Right atrium auricular region (tissue), 2 donors: Measurements from ENCODE around the gene SNRPN. TPM values are rescaled to one million over a fixed set of nuclear protein-coding genes. Genes with fewer than 3 reads are reported as not detected.
"Not testable (repeated sequence)": the region's sequence is repeated elsewhere in the genome, so short reads cannot be mapped to it uniquely, and the experiment has no call there.

Experiments
- DNase-seq: peaks from one replicate; pipeline ENCODE4 v3.0.0-alpha.2; 2019; ENCODE audit warnings: low spot score
- H3K27ac ChIP-seq, 2 donors: fragments of 200-600 bp; sonication (generic); 1 replicate in 1 of 2; 2 replicates in 1 of 2; pipeline ENCODE4 v1.5.1; 2016 to 2019
- H3K27me3 ChIP-seq, 2 donors: fragments of 200-600 bp; sonication (generic); one replicate each; pipeline versions ENCODE4 v1.5.1 to v1.6.0; 2017 to 2019
- H3K36me3 ChIP-seq: fragments of 200-600 bp; sonication (generic); one replicate; pipeline ENCODE4 v1.5.1; 2016
- H3K4me1 ChIP-seq, 2 donors: fragments of 200-600 bp; sonication (generic); one replicate each; pipeline versions ENCODE4 v1.5.1 to v1.6.0; 2017 to 2019
- H3K4me3 ChIP-seq, 2 donors: fragments of 200-600 bp; sonication (generic); 1 replicate in 1 of 2; 2 replicates in 1 of 2; pipeline ENCODE4 v1.5.1; 2017 to 2019; ENCODE audit warnings: mild to moderate bottlenecking in 1 of 2, moderate library complexity in 1 of 2
- H3K9me3 ChIP-seq, 2 donors: fragments of 200-600 bp; sonication (generic); one replicate each; pipeline ENCODE4 v1.5.1; 2019
- CTCF ChIP-seq, 2 donors: fragments of 200-600 bp; sonication (generic); IDR thresholded peaks; one replicate each; pipeline ENCODE4 v1.5.1; 2019; ENCODE audit warnings: antibody characterized with exemption in 2 of 2
- total RNA-seq, 2 donors: library from RNA; depleted of rRNA; stranded (reverse); fragments of >200 nt; gene quantifications; one replicate each; pipeline ENCODE4 v1.1.0, GENCODE V29; 2016

The SNRPN gene
- total RNA-seq, 2 donors from 2014 or later: 360 to 381 TPM

- TF ChIP-seq CTCF (IDR thresholded peaks at IDR 0.05): no peak
- Histone ChIP-seq H3K27me3 (no peaks in the 10 kb centered on the region), H3K9me3 (no peaks in the 10 kb centered on the region), H3K4me3 (no peak overlapping the region), H3K27ac (no peak overlapping the region), H3K4me1 (no peaks in the 10 kb centered on the region), H3K36me3 (no peaks in the 10 kb centered on the region)
- no peak for DNase-seq
Observed at GRCh38 chr15:24924621-24925020, 30.2 kb upstream of the SNRPN start.

DNA sequence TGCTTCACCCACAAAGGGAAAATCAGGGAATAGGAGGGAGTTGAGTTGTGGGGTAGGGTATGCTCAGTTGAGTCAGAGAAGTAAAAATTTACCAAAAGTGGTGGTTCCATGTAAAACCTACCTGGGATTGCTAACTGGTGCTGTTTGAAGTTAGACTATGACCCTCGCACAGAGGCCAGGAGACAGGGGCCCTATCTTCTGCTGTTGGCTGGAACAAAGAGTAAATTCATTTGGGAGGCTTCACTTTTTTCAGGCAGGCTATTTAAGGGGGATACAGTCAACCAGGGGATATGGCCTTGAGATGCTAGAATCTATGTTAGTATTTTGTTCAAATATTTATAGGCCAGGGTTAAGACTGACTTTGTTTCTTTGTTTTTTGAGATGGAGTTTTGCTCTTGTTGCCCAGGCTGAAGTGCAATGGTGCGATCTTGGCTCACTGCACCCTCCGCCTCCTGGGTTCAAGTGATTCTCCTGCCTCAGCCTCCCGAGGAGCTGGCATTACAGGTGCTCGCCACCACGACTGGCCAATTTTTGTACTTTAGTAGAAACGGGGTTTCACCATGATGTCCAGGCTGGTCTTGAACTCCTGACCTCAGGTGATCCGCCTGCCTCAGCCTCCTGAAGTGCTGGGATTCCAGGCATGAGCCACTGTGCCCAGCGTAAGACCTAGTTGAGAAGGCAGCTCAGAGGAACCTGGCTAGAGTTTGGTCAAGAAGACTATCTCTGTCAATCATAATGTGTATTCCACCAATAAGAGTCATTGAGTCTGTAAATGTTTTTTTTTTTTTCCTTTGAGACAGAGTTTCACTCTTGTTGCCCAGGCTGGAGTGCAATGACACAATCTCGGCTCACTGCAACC, 22.7 kb upstream of the SNRPN start:
- DNase-seq, H3K27me3 ChIP-seq: not testable (repeated sequence)
- H3K27ac ChIP-seq: peak overlapping the region in 1 of 2 donors; percentile 70

DNA sequence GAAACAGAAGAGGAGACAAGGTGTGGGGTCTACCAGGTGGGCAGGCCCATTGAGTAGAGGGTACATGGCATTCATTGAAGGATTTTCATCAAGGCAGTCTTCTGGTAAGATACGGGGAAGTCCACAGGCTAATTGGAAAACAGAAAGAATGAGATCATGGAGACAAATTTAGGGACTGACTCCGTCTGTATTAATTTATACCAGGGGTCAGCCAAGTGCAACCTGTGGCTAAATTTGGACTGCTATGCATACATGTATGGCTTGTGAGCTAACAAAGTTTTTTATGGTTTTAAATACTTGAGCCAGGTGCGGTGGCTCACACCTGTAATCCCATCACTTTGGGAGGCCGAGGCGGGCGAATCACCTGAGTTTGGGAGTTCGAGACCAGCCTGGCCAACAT, 21.1 kb upstream of the SNRPN start:
- no peak for DNase-seq
- H3K9me3 ChIP-seq: no peaks in the 10 kb centered on the region
- H3K27me3 ChIP-seq: no peaks in the 10 kb centered on the region
- no peaks in the 10 kb centered on the region for H3K4me1 ChIP-seq
- H3K36me3 ChIP-seq: no peaks in the 10 kb centered on the region
- no peak overlapping the region for H3K4me3 ChIP-seq
- H3K27ac ChIP-seq: peak overlapping the region; percentile 19 to 70
- no peak for TF ChIP-seq CTCF (IDR thresholded peaks at IDR 0.05)

More for the DNA sequence above, 22.7 kb upstream of the SNRPN start:
- H3K4me1 ChIP-seq, H3K4me3 ChIP-seq, H3K36me3 ChIP-seq, H3K9me3 ChIP-seq: not testable (repeated sequence)

DNA sequence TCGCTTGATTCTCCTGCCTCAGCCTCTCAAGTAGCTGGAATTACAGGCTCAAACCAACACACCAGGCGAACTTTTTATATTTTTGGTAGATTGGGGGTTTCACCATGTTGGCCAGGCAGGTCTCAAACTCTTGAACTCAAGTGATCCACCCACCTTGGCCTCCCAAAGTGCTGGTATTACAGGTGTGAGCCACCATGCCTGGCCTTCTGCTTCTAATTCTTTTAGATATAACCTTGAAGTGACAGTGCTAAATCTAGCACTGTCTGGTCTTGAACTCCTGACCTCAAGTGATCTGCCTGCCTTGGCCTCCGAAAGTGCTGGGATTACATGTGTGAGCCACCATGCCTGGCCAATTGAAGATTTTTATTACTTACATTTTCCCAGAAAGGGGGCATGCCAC, 16.6 kb upstream of the SNRPN start:
- DNase-seq, H3K4me3 ChIP-seq, H3K9me3 ChIP-seq, H3K27me3 ChIP-seq, H3K27ac ChIP-seq, H3K36me3 ChIP-seq, H3K4me1 ChIP-seq: not testable (repeated sequence)

- H3K4me3 ChIP-seq: no peak overlapping the region
- no peak for TF ChIP-seq CTCF (IDR thresholded peaks at IDR 0.05)
- H3K27me3 ChIP-seq: no peaks in the 10 kb centered on the region
- no peak overlapping the region for H3K27ac ChIP-seq
- H3K36me3 ChIP-seq: no peaks in the 10 kb centered on the region
- H3K4me1 ChIP-seq: no peaks in the 10 kb centered on the region
- no peak for DNase-seq
- H3K9me3 ChIP-seq: no peaks in the 10 kb centered on the region
Observed at GRCh38 chr15:24940236-24940635, 14.6 kb upstream of the SNRPN start.

DNA sequence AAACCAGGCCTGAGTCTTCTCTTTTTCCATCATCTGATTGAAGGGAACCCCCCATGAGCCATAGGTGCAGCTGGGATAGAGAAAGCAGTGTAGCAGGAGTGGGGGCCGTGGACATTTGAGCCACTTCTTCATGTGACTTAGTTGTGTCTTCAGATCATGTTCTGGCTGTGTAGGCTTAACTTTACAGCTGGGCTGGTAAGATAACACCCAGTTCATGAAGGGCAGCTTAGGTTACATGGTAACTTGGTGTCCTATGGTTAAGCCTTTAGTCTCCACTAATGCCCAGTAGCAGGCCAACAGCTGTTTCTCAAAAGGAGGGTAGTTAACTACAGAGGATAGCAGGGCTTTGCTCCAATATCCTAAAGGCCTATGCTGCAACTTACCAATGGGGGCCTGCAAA, 11.4 kb upstream of the SNRPN start:
- TF ChIP-seq CTCF (IDR thresholded peaks at IDR 0.05): no peak
- no peak overlapping the region for H3K4me3 ChIP-seq
- no peaks in the 10 kb centered on the region for H3K36me3 ChIP-seq
- no peak for DNase-seq
- no peaks in the 10 kb centered on the region for H3K27me3 ChIP-seq
- no peaks in the 10 kb centered on the region for H3K4me1 ChIP-seq
- H3K27ac ChIP-seq: no peak overlapping the region
- no peaks in the 10 kb centered on the region for H3K9me3 ChIP-seq

- H3K4me3 ChIP-seq: no peak overlapping the region
- no peaks in the 10 kb centered on the region for H3K27me3 ChIP-seq
- DNase-seq: no peak
- H3K9me3 ChIP-seq: no peaks in the 10 kb centered on the region
- H3K4me1 ChIP-seq: no peaks in the 10 kb centered on the region
- no peak overlapping the region for H3K27ac ChIP-seq
- no peak for TF ChIP-seq CTCF (IDR thresholded peaks at IDR 0.05)
- H3K36me3 ChIP-seq: no peaks in the 10 kb centered on the region
Observed at GRCh38 chr15:24944954-24945353, 9.8 kb upstream of the SNRPN start.
